Measurements from ENCODE around the gene BTG1. TPM values are rescaled to one million over a fixed set of nuclear protein-coding genes. Genes with fewer than 3 reads are reported as not detected.

Gene BTG1
- total and polyA plus RNA-seq, 2 of the 4 experiments (the other 2 are of a cell fraction) = 3.8 to 33.5 TPM

- 0 out of 2 replicates have a peak overlapping the region, but pooled peaks have one; percentile 43 for H2BK120ac ChIP-seq (ENCODE audit: low read depth, low read length)
- dilution Hi-C loops (cut with HindIII; ENCODE audit: low sequenced_read_pairs, unreplicated experiment) = no loop called here
- no peak overlapping the region for H3K27ac ChIP-seq (ENCODE audit: insufficient read depth, low read length)
- no peak overlapping the region for H3K9ac ChIP-seq (ENCODE audit: low read depth, low read length)
- no peaks in the 10 kb centered on the region for H4K20me1 ChIP-seq (ENCODE audit: insufficient read depth, low read length)
- TF ChIP-seq MAZ (IDR thresholded peaks at IDR 0.05; ENCODE audit: borderline replicate concordance, low read depth, low read length) (no peak), MXI1 (IDR thresholded peaks at IDR 0.05; ENCODE audit: borderline replicate concordance, low read depth, low read length) (no peak)
- no peak overlapping the region for H2BK20ac ChIP-seq (ENCODE audit: low read depth, low read length)
- no peak overlapping the region for H3K14ac ChIP-seq (replicated peaks; ENCODE audit: low read depth, low read length)
- H4K5ac ChIP-seq (ENCODE audit: low read depth, low read length) = no peak overlapping the region
- H3K27me3 ChIP-seq (ENCODE audit: control insufficient read depth, insufficient read depth, low read length) = no peaks in the 10 kb centered on the region
- no peaks in the 10 kb centered on the region for H3K9me1 ChIP-seq (ENCODE audit: insufficient read depth, low read length)
- no peak for DNase-seq
- BruUV-seq (replicated peaks) = no TSS peak
- no peak overlapping the region for H2BK5ac ChIP-seq (ENCODE audit: low read depth, low read length, poor library complexity, severe bottlenecking)
- H3K36me3 ChIP-seq (ENCODE audit: control insufficient read depth, insufficient read depth, low read length) = no peaks in the 10 kb centered on the region; the same call in 1 of the 2 replicates
- no peak overlapping the region for H3K4me3 ChIP-seq (ENCODE audit: insufficient read depth, low read depth, low read length)
- peak overlapping the region; percentile 72; the same call in 1 of the 2 replicates for H2AK5ac ChIP-seq (ENCODE audit: low read depth, low read length)
- H2BK15ac ChIP-seq (ENCODE audit: low read depth, low read length) = peak overlapping the region; percentile 72; the same call in 1 of the 3 replicates
- in situ Hi-C loops (cut with MboI; ENCODE audit: low sequenced_read_pairs) = no loop called here
- ChIA-PET POLR2A (ENCODE audit: unreplicated experiment) (no interaction called here), CTCF (no interaction called here)
- H3K4me1 ChIP-seq (ENCODE audit: control insufficient read depth, insufficient read depth, low read length) = peaks cover 7% of the 10 kb centered on the region
- no peak overlapping the region for H2AK9ac ChIP-seq (replicated peaks; ENCODE audit: low read depth, low read length, poor library complexity)
- H3K4me2 ChIP-seq (ENCODE audit: low read depth, low read length) = no peak overlapping the region; the same call in 1 of the 2 replicates
- H4K8ac ChIP-seq (ENCODE audit: low read depth in 2 of 2, low read length in 2 of 2) = no peak overlapping the region
- H3K9me3 ChIP-seq (ENCODE audit: control insufficient read depth, insufficient read depth, low read length) = peaks cover 3% of the 10 kb centered on the region
- H4K91ac ChIP-seq (ENCODE audit: insufficient read depth, low read depth, low read length) = no peak overlapping the region
- H2AFZ ChIP-seq (replicated peaks; ENCODE audit: low read length, poor library complexity) = no peak overlapping the region
- H3K4ac ChIP-seq (ENCODE audit: low read depth, low read length) = peak overlapping the region; percentile 57; the same call in 1 of the 2 replicates
- WGBS, 2 experiments (ENCODE audit: extremely low coverage in 2 of 2, insufficient read length in 1 of 2) = 100% methylated on average over 3 of the region's 6 CpGs; no CpG with 5 or more reads in 1 of the 2 experiments
- intact Hi-C loops (cut with micrococcal nuclease) = no loop called here
- peak overlapping the region; percentile 40; the same call in 1 of the 2 replicates for H3K18ac ChIP-seq (ENCODE audit: low read depth, low read length)
- no peak for ATAC-seq (ENCODE audit: low read depth)
- H3K23ac ChIP-seq (ENCODE audit: low read depth, low read length) = no peak overlapping the region
- peaks cover 19 to 59% of the 10 kb centered on the region in 2 experiments for H3K79me1 ChIP-seq (ENCODE audit: low read depth in 1 of 2, low read length in 2 of 2)
- no peak overlapping the region for H3K56ac ChIP-seq (ENCODE audit: extremely low read depth, insufficient read depth, low read length)
Observed at GRCh38 chr12:92124689-92125029, 21.0 kb downstream of the BTG1 start.
